ENCODE results near the gene FBN2.

Gene FBN2

DNA sequence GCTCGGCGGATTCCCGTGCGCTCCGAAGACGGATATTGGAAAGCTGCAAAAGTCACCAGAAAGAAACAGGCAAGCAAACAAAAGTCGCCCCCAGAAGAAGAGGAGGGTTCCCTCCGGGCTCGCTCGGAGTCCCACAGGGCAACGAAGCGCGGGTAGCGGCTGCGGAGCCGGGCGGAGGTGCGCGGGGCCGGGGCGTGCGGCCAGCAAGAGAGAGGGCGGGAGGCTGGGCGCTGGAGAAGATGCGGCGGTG is at the start of gene FBN2:
Gene FBN2 (minus strand): TSS at position 246 of the 250 bp plus-strand sequence. CDS start 642 bp downstream, outside the sequence.
- DNase-seq (ENCODE audit: low read depth in 2 of 2): no peak

- DNase-seq (ENCODE audit: low read depth in 2 of 2): no peak
Observed at GRCh38 chr5:128587275-128587674, 49.2 kb upstream of the FBN2 start.

GRCh38 chr5:128586848-128587247 is 48.8 kb upstream of the FBN2 start:
- no peak for DNase-seq (ENCODE audit: low read depth in 2 of 2)

- no peak for DNase-seq (ENCODE audit: low read depth in 2 of 2)
Observed at GRCh38 chr5:128579639-128580038, 41.6 kb upstream of the FBN2 start.

GRCh38 chr5:128579093-128579492 is 41.0 kb upstream of the FBN2 start:
- DNase-seq (ENCODE audit: low read depth in 2 of 2): no peak

DNA sequence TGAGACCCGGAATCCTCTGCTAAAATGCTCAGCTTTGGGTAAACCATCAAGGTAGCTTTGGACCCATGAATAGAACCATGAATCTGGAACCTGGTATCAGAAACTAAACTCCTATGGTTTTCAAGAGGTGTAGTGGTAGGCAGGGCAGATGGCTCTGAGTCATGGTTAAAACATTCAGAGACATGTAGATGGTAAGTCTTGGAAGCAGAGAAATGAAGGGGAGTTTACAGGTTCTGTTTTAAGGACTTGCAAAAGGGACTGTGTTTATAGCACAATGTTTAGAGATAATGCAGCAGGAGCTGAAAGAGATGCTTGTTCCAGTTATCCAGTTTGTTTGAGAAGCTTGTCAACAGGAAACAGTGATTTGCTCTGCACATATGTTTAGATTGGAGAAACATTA is 36.0 kb upstream of the FBN2 start:
- DNase-seq (ENCODE audit: low read depth in 2 of 2): no peak

- DNase-seq (ENCODE audit: low read depth in 2 of 2): no peak
Observed at GRCh38 chr5:128572930-128573319, 34.9 kb upstream of the FBN2 start.

DNA sequence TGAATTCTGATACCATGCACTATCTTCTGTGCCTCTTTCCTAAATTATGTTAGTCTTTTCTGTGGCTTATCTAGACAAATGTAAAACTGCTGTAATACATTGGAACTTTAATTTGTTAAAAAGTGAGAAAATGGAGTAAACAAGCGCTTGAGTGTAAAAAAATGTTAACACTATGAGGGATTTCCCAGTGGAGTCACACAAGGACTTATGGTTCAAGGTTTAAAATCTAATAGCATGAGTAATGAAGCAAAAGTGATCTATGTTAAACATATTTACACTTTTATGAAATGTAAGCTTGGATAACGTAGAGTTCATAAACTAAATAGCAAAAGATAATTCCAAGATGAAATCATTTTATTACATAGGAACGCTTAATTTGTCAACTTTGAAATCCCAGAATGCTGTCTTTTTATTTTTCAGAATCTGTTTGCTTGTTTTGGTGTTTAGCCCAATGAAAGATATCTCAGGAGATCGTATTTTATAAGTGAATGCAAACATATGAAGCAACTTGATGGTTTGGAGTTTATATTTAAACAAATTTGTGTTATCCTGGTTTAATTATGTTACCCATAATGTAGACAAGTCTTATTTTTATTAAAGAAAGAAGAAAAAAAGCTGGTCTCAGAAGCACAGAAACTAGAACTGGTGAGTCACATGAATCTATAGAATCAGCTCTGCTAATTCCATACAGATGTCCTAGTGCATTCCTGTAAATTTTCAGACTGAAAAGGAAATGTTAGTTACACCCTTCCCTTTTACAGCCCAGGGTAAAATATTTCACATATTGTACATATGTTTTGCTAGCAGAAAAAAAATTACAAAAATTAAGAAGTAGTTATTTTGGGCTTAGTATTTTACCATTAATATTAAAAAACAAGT is 34.2 kb upstream of the FBN2 start:
- DNase-seq (ENCODE audit: low read depth in 2 of 2): no peak

DNA sequence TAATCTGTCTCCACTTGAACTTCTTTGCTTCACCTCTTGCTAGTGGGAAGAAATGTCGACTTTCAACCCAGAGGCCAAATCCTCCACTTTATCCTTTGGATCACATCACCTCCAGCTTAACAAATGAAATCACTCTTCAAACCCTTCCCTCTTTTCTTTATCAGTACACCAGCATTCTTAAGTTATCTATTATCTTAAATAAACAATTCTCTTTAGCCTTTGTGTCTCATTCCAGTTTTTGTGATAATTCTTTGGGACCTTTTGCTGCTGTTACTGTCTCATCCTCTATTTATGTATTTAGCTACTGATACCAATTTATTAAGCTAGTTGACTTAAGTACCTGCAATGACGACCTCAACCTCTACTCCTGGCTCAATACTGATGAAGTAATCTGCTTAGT is 28.1 kb upstream of the FBN2 start:
- DNase-seq (ENCODE audit: low read depth in 2 of 2): no peak

DNA sequence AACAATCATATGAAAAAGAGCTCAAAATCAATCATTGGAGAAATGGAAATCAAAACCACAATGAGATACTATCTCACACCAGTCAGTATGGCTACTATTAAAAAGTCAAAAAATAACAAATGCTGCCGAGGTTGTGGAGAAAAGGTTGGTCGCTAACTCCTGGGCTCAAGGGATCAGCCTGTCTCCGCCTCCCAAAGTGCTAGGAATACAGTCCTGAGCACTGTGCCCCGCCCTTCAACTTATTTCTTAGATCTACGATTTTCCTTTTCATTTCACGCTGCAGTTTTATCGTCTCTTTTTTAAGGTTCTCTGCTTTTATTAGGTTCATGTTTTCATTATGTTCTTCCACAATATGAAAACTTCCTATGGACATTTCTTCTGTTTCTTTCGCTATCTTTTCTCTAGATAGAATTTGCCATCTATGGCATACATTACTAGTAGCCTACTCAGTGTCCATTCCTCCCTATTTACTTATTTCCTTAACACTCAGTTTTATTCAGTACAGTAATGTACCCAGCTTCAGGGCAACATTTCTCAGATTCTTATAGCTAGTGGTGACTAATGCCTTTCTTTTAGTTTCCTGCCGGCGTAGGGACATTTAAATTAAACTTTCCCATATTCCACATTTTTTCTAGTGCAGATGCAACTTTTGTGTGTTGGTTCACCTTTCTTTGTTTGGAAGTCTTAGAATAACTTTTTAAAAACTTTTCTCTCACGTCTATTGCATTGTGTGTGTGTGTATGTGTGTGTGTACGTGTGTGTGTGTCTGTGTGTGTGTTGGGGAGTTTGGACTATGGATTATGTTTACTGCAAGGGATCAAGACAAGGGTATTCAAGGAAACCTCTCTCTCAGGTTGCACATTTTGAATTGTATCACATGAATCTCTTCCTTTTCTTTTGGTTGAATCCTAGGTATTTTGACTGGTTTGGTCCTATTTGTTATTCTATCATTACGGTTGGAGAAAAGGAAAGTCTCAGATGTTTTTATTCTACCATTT is 21.6 kb upstream of the FBN2 start:
- DNase-seq (ENCODE audit: low read depth in 2 of 2): no peak

- no peak for DNase-seq (ENCODE audit: low read depth in 2 of 2)
Observed at GRCh38 chr5:128553747-128554146, 15.7 kb upstream of the FBN2 start.

DNA sequence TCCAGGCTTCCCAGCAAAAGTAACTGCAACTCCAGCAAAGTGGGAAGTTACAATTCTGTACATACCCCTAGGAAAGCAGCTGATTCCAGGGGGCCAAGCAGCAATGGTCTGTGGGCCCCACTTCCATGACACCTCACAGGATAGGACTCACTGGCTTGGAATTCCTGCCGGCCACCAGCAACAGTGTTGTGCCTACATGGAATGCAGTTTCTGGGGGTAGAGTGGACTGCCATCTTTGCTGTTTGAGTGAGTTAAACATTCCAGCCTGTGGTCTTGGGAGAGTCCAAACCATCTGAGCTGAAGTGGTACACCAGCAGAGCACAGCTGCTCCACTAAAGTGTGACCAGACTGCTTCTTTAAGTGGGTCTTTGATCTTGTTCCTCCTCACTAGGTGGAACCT is 13.4 kb upstream of the FBN2 start:
- DNase-seq (ENCODE audit: low read depth in 2 of 2): no peak

DNA sequence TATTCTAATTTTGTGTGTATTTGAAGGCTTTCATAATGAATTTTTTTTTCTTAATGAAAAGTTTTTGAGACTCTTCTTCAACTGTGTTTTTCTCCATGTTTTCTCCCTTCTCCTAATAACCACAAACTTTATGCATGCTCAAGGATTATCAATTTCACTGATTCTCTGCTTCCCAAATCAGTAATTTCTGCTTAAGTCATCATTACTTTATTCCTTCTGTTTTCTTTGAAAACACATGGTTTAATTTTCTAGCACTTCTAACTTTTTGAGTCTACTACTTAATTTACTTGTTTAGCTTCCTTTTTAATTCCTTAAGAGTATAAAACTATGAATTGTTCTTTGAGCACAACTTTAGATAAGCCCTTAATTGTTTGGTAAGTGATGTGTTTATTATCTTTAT is 11.5 kb upstream of the FBN2 start:
- no peak for DNase-seq (ENCODE audit: low read depth in 2 of 2)

- DNase-seq (ENCODE audit: low read depth in 2 of 2): no peak
Observed at GRCh38 chr5:128546658-128547281, 8.7 kb upstream of the FBN2 start.

- no peak for DNase-seq (ENCODE audit: low read depth in 2 of 2)
Observed at GRCh38 chr5:128541385-128541784, 3.3 kb upstream of the FBN2 start.

- no peak for DNase-seq (ENCODE audit: low read depth in 2 of 2)
Observed at GRCh38 chr5:128539038-128539429, 989 bp upstream of the FBN2 start.

DNA sequence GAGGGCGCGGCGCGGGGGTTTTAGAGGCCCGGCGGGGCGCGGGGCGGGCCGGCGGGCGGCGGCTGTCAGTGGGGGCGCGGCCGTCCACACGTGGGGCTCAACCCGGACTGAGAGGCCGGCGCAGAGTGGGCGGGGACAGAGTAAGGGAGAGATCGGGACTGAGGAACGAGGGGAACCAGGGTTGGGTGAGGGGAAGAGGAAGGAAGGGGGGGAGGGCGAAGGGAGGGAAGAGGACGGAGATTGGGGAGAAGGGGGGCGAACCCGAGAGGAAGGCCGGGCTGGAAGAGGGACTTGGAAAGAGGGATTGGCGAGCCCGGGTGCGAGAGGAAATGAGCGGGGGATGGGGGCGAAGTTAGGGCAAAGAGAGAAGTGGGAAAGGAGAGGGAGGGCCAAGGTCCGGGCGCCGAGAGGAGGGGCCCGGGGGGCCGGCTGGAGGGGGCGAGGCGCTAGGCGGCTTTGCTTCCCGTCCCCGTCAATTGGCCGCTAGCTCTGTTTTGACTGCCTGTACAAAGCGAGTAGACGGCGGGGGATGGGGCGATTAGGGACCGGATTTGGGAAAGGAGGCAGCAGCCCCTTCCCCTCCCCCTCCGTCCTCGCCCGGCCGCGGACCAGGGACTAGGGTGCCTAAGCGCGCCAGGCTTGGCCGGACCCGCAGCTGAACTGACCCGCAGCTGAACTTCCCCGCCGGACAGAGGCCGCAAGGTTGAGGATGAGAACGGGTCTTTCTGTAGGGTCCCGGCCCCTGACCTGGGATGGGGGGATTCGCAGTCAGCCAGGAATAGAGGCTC is 399 bp upstream of the FBN2 start:
- no peak for DNase-seq (ENCODE audit: low read depth in 2 of 2)

DNA sequence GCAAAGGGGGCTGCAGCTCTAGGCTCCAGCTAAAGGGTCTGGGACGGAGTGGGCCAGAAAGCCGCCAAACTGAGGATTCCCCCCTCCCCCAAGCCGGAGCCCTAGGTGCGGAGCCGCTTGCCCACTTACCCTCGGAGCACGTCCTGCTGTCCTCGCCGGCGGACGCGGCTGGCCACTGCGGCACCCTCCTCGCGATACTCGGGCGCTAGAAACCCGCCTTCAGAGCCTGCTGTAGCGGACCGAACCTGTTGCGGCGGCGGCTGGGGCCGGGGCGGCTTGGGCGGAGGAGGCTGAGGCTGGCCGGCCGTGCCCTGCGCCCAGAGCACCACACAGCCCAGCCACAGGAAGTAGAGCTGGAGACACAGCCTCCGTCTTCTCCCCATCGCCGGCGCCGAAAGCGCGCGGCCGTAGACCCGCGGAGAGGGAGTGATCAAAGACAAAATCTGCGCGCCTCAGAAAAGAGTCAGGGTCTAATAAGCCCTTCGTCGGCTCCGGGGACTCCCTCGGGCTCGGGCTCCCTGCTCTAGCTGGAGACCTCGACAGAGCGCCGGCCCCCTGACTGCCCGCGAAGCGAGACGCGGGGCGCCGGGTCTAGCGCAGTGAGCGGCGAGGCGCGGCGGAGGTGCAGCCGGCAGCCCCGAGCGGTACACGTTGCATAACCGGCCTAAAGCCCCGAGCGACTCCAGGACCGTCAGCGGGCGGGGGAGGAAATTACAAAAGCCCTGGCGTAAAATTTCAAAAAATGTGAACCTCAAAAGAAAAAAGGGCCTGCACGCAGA is 635 bp downstream of the FBN2 start:
- no peak for DNase-seq (ENCODE audit: low read depth in 2 of 2)

- DNase-seq (ENCODE audit: low read depth in 2 of 2): no peak
Observed at GRCh38 chr5:128536254-128537220, 1.5 kb downstream of the FBN2 start.

- no peak for DNase-seq (ENCODE audit: low read depth in 2 of 2)
Observed at GRCh38 chr5:128535251-128535650, 2.8 kb downstream of the FBN2 start.
